Measurements from ENCODE around the gene MEIS1.

MEIS1 gene

DNA sequence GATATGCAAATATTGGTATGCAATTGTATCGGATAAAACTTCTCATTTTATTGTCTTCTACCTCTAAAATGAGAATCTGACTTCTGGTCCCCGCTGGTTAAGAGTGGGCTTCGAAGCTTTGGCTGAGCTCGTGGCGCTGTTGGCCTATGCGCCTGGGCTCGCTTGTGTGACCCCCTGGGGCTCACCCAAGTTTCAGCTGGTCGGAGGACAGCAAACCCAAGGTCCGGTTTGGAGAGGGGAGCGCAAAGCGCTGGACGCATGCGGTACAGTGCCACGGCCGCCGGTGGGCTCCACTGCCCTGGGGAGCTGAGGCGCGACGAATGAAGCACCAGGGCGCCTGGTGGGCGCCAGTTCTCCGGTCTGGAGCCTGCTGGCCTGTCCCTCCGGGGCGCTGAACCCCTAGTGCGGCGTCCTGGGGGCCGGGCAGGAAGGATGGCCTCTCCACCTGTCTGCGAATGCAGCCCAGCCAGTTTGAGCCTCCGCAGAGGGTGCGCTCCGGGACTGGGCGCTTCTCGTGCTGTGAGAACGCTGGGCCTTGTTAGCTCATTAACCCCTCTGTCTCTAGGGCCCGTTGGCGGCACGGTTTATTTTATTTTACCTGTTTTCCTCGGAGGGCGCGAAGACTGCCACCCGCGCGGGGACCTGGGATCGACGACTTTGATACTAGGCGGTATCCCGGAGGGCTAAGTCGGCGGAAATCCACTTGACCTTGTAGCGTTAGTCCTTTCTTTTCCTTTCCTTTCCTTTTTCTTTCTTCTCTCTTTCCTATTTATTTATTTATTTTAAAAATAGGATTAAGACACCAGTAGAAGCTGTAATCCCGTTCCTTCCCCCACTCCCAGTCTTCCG, 10.4 kb downstream of the MEIS1 start:
- no peak for DNase-seq

DNA sequence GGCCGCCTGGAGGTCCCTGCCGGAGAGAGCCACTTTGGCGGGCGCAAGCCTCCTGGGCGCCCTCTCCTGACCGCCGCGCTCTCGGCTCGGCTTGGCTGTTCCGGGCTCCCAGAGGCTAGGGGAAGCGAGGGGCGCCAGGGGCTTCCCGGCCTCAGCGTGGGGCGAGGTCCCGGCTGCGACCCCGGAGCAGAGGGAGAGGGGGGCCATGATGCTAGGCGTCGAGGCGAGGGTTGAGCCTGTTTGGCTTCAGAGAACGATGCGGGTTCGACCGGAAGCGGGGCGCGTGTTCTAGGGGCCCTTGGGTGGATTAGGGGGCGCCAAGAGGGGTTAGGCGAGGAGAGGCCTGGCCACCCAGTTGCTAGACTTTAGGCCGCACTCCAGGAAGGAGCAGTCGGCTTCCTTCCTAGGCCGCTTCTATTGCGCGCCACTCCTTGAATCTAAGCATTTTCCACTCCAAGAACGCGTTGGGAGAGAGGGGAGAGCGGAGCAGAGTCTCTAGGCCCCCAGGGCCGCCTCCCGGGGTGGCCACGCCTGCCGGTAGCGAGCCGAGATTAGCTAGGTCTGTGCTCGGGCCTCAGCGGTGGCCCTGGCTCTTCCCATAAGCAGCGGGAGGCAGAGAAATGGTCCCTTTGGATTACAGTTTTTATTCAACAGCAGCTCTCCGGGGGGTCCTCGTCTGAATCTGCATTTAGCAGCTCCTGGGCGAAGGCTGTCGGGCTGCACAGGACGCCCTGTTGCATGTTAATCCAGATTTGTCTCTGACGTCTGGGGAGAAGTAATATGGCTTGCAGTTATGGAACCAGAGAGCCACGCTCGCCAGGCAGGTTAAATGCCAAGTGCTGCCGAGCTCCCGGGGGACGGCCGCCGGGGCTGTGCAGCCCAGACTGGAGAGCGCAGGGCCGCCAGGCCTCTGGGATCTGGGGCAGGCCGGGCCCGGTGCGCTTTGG, 11.3 kb downstream of the MEIS1 start:
- no peak for DNase-seq

DNA sequence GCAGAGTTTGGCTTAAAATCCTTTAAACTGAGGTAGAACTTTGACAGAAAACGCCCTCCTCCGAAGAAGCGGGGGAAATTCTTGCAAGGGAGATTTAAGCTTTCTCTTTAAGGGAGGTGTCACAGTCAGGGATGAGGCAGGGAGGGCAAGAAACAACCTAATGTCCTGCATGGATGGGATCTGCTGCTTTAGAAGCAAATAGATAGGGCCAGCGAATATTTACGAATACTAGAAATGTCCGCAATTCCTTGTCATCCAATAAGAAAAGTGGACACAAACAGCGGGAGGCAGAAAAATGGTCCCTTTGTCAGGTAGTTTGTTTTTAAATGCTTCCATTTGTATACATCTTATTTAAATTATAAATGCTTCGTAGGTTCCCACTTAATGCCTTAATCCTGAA, 12.0 kb downstream of the MEIS1 start:
- DNase-seq, result no peak

DNA sequence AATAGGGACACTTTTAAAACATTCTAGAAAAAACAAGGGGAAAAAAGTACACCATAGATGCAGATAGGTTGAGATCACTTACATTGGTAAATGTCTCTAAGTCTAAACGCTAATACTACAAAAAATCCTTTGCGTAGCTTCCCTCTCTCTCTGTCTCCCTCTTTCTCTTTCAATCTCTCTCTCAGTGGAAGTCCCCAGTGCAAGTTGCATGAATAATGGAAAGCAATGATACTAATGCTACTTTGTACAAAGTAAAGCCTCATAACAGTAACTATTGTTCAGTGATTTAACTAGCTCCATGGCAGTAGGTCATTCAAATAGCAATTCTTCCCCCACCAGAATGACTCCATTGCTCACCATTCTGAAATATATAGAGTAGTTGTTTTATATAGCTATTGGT, 12.8 kb downstream of the MEIS1 start:
- DNase-seq, result no peak

DNA sequence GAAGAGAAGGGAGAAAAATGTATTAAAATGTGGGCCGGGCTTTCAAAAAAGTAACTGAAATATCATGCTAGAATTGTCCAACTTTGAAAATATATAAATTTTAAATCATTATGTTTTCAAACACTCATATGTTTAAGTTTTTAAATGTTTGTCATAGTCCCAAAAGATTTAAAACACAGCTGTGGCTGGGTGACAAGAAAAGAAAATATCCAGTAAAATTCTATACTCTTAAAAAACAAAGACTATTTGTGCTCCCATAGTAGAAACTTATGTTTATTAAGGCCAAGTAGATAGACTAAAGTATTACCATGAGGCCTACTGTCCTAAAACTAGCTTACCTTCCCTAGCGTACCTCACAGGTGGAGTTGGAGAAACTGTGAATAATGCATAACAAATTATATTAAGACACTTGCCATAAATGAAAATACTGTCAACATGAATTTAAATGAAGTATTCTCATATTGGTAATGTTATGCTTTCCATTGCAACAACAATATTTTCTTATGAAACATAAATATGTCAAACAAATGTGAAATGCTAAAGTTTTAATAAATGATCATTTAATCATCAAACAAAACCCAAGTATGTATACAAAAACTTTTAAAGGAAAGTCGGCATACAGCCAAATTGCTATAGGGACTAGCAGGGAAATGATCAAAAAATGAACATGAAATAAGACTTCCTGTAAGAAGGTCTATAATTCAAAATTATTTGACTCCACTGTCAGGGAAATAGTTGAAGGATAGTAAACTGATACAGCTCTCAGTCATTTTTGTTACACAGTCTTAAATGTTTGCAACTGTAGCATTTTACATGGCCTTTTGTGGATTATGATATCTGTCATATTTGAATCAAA, 13.4 kb downstream of the MEIS1 start:
- DNase-seq, result no peak

DNA sequence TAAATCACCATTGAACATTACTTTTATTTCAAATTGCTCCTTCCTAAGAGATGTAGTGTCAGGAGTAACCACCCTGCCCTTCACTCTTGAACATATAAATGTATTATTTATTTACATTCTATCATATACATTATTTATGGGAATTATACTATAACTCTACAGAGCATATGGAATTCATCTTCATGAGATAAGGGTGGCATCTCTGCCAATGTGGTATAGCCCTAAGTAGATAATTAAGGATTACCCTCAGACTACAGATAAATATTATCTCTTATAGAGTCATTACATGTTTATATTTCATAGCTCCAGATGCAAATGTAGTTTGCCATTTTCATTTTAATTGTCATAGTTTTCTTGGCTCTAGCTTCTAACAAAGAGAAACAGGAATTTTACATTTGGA, 17.3 kb downstream of the MEIS1 start:
- no peak for DNase-seq

DNA sequence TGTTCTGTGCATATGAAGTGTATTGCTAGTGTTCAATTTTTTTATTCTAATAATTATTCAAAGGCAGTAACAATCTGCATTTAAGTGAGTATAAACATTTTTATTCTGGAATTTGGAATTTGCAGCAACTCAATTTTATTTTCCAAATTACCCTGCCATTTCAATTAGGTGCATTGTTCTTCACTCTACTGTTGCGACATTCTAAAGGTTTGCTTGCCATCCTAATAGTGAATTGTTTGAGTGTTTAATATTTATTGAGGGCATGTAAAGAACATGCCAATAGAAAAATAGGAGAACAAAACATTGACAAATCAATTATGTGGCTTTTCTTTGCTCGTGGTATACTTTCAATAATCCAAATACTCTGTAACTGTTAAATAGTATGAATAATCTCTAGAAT, 18.0 kb downstream of the MEIS1 start:
- DNase-seq, result no peak

DNA sequence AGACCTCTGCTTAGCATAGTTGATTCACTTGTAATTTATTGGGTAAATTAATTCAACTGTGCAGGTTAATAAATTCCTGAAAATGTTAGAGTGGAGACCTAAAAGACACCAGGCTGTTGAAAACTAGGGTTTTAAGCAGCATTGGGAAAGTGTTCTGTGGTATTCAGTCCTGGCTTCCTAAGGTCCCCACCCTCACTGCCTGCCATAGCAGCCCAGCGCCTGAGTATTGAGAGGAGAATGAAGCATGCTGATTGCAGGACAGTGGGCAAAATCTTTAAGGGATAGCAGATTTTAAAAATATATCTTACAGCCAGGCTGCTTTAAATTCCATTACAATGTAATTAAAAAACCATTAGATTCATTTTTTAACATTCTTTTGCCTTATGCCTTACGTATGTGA, 20.6 kb downstream of the MEIS1 start:
- no peak for DNase-seq

DNA sequence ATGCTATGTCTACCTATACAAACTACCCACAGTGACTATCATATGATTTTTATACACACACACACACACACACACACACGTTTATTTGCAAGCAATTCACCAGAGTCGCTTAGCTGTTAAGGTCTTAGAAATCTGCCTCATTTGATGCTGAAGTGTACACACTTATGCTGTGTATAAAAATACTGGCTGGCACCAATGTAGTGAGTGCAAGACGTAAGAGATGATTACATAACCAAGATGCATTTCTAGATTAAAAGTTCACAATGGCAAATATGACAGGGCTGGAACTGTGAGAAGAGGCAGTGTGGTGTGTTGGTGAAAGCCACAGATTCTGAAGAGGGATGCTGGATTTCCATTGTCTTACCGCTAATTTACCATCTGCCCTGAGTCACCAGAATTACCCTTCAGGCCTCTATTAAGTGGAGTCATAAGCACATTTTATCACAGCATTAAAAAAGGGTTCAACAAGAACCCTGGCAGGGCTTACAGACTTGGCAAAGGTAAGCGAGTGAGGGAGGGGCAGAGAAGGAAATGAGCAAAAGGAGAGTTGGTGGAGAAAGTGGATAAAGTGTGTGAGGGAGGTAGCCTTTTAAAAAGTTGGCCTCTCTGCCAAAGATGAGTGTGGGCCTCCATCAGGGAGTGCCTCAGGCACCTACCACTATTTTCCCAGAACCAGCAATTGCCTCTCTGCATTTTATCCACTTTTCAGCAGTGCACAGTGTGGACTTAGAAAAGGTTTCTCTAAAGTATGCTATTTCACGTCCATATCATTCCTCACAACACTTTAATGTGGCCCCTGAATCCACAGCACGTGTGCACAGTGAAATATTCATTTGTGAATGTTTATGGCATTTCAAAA, 21.5 kb downstream of the MEIS1 start:
- no peak for DNase-seq

DNA sequence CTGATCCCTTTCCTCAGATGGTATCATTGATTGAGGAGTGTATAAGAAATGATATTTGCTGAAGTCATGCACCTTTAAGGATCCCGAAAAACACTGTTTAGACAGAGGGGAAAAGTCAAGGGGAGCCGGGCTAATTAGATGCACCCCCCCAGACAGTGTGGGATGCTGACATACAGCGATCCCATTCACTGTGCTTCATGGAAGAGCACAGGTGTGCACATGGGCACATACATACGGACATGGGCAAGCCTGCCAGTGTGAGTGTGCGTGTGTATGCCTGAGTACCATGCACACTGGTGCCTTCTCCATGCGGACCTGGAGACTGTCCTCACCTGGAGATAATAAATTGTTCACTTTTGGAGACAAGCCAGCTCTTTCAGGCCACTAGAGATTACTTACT, 22.6 kb downstream of the MEIS1 start:
- DNase-seq, result no peak

DNA sequence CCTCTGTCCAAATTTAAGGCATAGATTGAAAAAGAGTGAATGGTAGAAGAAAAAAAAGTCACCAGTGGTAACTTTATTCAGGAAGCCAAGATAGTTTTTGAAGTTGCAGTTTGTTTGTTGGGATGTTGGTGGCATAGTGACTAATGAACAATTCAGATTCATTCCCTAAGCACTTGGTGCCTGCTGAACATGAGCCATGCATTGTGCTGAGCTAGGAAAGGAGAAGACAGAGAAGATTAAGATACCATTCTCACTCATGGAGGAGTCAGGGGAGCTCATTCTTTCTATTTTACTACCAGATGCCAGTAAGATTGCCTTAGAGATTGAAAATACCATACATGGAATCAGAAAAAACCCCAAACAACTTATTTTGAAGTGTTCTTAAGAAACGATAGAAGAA, 25.1 kb downstream of the MEIS1 start:
- no peak for DNase-seq

DNA sequence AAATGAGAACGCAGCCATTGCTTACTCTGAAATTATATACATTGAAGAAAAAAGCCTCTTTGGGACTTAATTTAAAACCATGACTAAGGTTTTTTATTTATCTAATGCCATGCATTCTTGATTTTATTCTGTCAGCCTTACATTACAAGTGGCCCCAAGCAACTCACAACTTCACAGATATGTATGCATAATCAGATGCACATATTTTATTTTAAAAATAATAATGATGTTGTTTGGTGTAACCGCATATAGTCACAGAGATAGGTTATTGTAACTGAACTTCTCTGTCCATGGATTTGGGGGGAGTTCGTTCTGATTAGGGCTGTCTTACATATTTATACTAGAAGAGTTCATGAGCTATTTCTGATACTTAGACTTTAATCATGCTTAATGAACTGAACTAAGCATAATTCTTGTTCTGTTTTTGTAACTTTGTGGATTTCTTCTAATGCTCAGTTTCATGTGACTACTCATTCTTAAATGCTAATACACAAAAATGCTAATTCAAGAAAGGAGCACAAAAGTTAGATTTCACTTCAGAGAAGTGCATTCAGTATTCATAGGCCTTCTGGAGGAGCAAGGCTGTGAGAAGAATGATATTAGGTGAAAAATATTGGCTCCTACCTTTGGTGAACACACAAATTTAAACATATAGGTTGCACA, 26.2 kb downstream of the MEIS1 start:
- no peak for DNase-seq

DNA sequence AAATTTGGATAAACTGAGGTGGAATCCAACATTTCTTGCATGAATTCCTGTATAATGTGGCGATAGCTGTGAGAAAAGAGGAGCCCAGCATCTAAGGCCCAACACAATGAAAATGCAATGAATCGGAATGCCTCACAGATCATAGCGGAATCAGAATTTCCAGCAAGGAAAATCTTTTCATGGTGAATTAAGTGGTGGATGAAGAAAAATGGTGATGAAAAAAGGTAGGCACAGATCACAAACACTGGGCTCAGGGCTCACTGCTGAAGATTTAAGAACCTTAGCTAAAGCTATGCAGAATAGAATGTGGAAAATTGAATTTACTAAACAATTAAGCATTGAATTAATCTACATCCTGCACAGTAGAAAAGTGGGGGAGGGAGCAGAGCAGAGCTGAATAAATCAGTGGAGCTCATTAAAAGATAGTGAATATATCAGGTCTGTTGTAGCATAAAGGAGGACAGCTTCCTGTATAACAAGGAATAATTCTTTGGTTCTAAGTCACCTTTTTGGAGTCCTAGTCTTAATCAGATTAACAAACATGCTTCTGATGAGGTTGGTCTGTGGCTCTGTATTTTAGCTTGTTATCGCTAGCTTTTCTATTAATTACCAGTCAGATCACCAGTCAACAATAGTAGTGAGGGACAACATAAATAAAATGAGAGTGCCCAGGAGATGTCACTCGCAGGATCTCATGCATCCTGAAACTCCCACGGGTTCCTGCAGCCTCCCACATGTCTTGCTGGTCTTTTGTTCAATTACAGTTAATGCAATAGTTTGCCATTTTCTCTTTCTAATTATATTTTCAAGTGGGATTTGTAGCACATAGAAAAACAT, 27.0 kb downstream of the MEIS1 start:
- no peak for DNase-seq

DNA sequence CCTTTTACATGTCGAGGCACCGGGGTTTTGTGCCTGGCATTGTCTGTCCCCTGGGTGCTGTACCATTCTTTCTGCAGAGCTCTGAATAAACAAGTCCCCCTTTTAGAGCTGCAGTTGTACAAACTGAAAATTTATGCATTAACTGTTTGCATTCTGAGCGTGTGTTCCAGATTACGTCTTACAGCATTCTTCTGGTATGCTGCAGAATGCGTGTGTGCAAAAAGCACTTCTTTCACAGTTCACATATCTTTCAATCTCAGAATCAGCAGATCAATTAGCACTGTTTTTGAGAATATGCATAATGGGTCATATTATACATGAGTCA, 27.5 kb downstream of the MEIS1 start:
- no peak for DNase-seq

DNA sequence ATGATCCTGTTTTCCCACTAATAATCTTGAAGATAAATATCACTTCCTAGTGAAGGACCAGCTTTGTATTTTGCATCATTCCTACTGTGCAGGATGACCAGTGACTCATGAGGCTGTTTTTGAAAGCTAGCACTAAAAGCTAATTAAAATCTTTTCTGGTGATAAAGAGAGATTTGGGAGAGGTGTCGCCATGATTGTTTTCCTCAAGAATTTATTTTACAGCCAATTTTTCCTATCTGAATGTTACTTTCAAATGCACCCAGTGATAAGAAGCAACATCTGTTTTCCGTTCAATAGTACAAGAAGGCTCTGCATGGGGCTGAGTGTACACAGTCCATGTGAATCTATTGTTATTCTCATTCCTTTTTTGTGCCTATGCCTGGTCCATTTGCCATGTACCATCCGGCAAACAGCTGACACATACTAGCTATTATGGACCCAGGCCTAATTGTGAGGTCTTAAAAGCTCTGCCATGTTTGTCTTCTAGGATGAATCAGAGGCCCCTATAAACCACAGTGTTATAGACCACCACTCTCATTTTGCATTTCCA, 28.4 kb downstream of the MEIS1 start:
- DNase-seq, result no peak

DNA sequence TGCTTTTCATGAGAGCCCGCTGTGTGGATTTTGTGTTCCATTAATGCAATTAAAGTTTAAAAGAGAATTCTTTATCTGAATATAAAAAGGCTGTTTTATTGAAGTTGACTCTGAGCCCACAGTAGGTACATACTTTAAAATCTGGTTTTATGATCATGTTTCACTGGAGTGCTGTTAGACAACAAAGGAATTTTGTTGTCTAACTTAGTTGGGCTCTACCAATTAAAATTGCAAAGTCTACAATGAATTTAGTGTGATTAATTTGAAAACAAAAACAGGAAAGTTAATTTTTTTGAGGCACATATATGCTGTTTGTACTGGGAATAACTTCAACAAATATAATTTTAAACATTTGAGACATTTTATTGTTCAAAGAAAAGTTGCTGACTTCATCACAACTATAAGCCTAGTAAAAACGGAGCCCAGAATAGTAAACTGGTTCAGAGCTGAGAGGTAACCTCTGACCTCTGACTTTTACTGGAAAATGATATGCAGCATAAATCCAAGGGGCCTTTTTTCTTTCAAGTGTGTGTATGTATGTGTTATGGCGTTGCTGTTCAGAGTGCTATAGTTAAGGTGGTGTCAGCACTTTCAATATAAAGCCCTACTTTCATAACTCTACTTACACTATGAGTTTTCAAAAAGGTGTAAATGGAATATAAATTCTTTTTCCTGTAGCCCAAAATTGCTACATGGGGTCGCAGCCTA, 30.2 kb downstream of the MEIS1 start:
- DNase-seq, result no peak

DNA sequence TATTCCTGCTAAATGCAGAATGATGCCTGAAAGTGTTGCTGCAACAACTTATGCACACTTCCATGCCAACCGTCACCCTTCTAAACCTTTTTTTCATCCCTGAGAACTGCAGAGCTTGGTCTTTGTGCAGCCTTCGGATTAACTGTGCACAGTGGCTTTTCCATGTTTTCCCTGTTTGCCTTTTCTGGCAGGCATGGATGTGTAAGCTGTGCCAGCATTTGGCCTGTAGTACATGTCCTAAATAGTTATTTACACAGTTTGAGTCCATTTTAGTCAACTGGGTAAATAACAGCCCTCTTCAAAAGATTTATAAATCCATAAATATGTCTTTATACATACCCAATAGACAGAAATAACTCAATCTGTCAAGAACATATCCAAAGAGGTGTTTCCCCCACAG, 31.5 kb downstream of the MEIS1 start:
- no peak for DNase-seq

DNA sequence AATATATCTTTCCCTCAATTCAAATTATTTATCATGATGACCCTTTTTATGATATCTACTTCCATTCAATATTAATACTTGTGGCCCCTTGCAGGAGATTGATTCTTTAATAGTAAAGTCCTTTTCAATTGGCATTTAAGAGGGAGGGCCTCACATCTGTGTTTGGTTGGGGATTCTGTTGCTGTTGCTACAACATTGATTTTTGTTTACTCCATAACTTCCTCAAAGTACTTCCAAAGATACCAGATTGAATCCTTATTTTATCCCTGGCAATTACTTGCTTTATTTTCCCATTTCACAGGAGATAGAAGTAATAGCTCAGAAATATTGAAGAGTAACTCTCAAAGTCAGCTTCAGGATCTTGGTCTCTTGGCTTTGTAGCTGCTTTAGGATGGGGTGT, 32.8 kb downstream of the MEIS1 start:
- no peak for DNase-seq

DNA sequence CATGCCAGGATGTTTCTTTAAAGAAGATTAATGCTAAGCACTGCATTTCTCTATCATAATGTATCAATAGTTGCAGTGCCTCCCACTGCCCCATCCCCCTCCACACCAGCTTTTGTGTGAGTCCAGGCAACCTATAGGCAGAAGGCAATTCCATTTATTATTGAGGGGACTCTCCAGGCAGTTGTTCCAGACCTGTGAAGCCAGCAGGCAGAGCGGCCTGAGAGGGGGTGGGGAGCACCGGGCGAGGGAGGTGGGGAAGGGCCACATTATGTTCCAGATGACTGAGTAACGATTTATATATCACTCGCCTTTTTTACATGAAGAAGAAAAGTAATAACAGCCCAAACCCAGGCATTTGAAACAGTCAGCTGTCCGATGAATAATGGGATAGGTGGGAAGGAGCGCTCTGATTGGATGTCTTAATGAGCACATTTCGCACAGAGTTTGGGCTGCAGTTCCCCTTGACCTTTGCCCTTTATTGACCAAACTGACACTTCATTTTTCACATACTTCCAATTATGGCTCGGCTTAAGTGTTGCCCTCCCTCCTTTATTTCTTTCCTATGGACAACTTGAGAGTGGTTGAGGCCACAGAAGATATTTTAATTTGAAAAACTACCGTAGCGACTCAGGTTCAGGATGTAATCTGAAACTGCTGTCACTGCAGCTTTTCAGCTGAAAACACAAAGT, 34.4 kb downstream of the MEIS1 start:
- DNase-seq, result no peak

Measured in CD4-positive, alpha-beta T cell treated with Interleukin-21 for 1 hour (primary cell).